Measurements from ENCODE around the gene PTPRN2.
"Not testable (repeated sequence)": the region's sequence is repeated elsewhere in the genome, so short reads cannot be mapped to it uniquely, and the experiment has no call there.

PTPRN2 gene

GRCh38 chr7:157753713-157754415 is 833.8 kb downstream of the PTPRN2 start:
- no peak for FAIRE-seq

GRCh38 chr7:157752832-157753291 is 834.8 kb downstream of the PTPRN2 start:
- no peak for FAIRE-seq

GRCh38 chr7:157751951-157752673 is 835.5 kb downstream of the PTPRN2 start:
- FAIRE-seq = no peak

GRCh38 chr7:157751406-157751805 is 836.2 kb downstream of the PTPRN2 start:
- no peak for FAIRE-seq

- no peak for FAIRE-seq
Observed at GRCh38 chr7:157750291-157750690, 837.3 kb downstream of the PTPRN2 start.

GRCh38 chr7:157745721-157746709 is 841.6 kb downstream of the PTPRN2 start:
- no peak for FAIRE-seq

GRCh38 chr7:157744786-157745601 is 842.6 kb downstream of the PTPRN2 start:
- no peak for FAIRE-seq

- no peak for FAIRE-seq
Observed at GRCh38 chr7:157743781-157744525, 843.7 kb downstream of the PTPRN2 start.

- FAIRE-seq = no peak
Observed at GRCh38 chr7:157740251-157740798, 847.3 kb downstream of the PTPRN2 start.

GRCh38 chr7:157739650-157740049 is 848.0 kb downstream of the PTPRN2 start:
- no peak for FAIRE-seq

GRCh38 chr7:157739031-157739430 is 848.6 kb downstream of the PTPRN2 start:
- no peak for FAIRE-seq

GRCh38 chr7:157738066-157738460 is 849.6 kb downstream of the PTPRN2 start:
- FAIRE-seq = no peak

- FAIRE-seq = no peak
Observed at GRCh38 chr7:157737151-157738065, 850.2 kb downstream of the PTPRN2 start.

GRCh38 chr7:157736341-157736740 is 851.3 kb downstream of the PTPRN2 start:
- no peak for FAIRE-seq

GRCh38 chr7:157735826-157736225 is 851.8 kb downstream of the PTPRN2 start:
- no peak for FAIRE-seq

GRCh38 chr7:157734676-157735640 is 852.7 kb downstream of the PTPRN2 start:
- FAIRE-seq = no peak

- not testable (repeated sequence) for FAIRE-seq
Observed at GRCh38 chr7:157733760-157734395, 853.7 kb downstream of the PTPRN2 start.

GRCh38 chr7:157731126-157731525 is 856.5 kb downstream of the PTPRN2 start:
- no peak for FAIRE-seq
